Stimulated activated CD4-positive, alpha-beta T cell treated with anti-CD3 and anti-CD28 coated beads, TNF-alpha, amount 100 ng/mL, for 4 hours (primary cell): ENCODE data around the gene CCDC194.
"Not testable (repeated sequence)": the region's sequence is repeated elsewhere in the genome, so short reads cannot be mapped to it uniquely, and the experiment has no call there.

Experiments used
- DNase-seq, 3 experiments: peaks; one replicate each; pipeline ENCODE4 v3.0.0-alpha.2; 2020; ENCODE audit warnings: low read depth in 3 of 3

CCDC194 gene

GRCh38 chr19:17376935-17377600 lies 16.9 kb downstream of the CCDC194 start, which contains the start of gene PLVAP:
Gene PLVAP (minus strand): TSS chr19:17377342. CDS start chr19:17377288, 54 bp downstream.
- DNase-seq, result no peak

- no peak for DNase-seq
Observed at GRCh38 chr19:17370026-17370587, 23.9 kb downstream of the CCDC194 start.

- DNase-seq, result no peak
Observed at GRCh38 chr19:17365361-17365760, 28.6 kb downstream of the CCDC194 start.

- not testable (repeated sequence) for DNase-seq
Observed at GRCh38 chr19:17363852-17364605, 30.0 kb downstream of the CCDC194 start.

GRCh38 chr19:17359905-17360800 lies 33.8 kb downstream of the CCDC194 start:
- DNase-seq, result no peak

- no peak for DNase-seq
Observed at GRCh38 chr19:17358395-17358794, 35.6 kb downstream of the CCDC194 start.

- DNase-seq, result no peak
Observed at GRCh38 chr19:17357724-17358123, 36.3 kb downstream of the CCDC194 start.

GRCh38 chr19:17357078-17357666 lies 36.8 kb downstream of the CCDC194 start:
- no peak for DNase-seq

GRCh38 chr19:17353386-17353785 lies 40.6 kb downstream of the CCDC194 start:
- no peak for DNase-seq

- DNase-seq, result no peak
Observed at GRCh38 chr19:17352608-17353280, 41.3 kb downstream of the CCDC194 start.

- DNase-seq, result no peak
Observed at GRCh38 chr19:17351815-17352435, 42.1 kb downstream of the CCDC194 start.

- DNase-seq, result no peak
Observed at GRCh38 chr19:17348700-17349099, 45.3 kb downstream of the CCDC194 start.

- no peak for DNase-seq
Observed at GRCh38 chr19:17347877-17348276, 46.1 kb downstream of the CCDC194 start.

GRCh38 chr19:17347361-17347760 lies 46.6 kb downstream of the CCDC194 start:
- DNase-seq, result no peak

- DNase-seq, result peak; percentile 55 to 70 (median 66)
Observed at GRCh38 chr19:17346109-17346671, 47.8 kb downstream of the CCDC194 start.

GRCh38 chr19:17341845-17342244 lies 52.2 kb downstream of the CCDC194 start:
- no peak for DNase-seq

GRCh38 chr19:17341386-17341785 lies 52.6 kb downstream of the CCDC194 start:
- DNase-seq, result no peak

- DNase-seq, result no peak
Observed at GRCh38 chr19:17340871-17341357, 53.1 kb downstream of the CCDC194 start.
